OCI-LY3 (cell line): ENCODE results near the gene MROH2B.

Experiments
- H2AFZ ChIP-seq: fragments of 200-600, 300-600 bp; shearing (Covaris generic); 2 replicates; pipeline ENCODE4 v1.6.0; 2014; ENCODE audit warnings: antibody characterized with exemption, low read depth, low read length
- H3K27ac ChIP-seq: fragments of 200-600, 300-600 bp; sonication (generic); 2 replicates; pipeline ENCODE4 v1.5.1; 2014; ENCODE audit warnings: mild to moderate bottlenecking, low read length, moderate library complexity, mixed read lengths
- H3K27me3 ChIP-seq: fragments of 200-600, 300-600 bp; sonication (generic); 2 replicates; pipeline ENCODE4 v1.6.1; 2014; ENCODE audit warnings: low read depth, low read length, mixed read lengths
- H3K36me3 ChIP-seq: fragments of 200-600, 300-600 bp; sonication (generic); replicated peaks from 2 replicates; pipeline ENCODE3; 2014; ENCODE audit warnings: low read depth, low read length, mixed read lengths
- H3K4me1 ChIP-seq: fragments of 300-600, 200-600 bp; sonication (generic); 2 replicates; pipeline ENCODE4 v1.6.1; 2014; ENCODE audit warnings: low read length, mixed read lengths
- H3K4me2 ChIP-seq: fragments of 200-600, 300-600 bp; sonication (generic); 2 replicates; pipeline ENCODE4 v1.6.1; 2014; ENCODE audit warnings: low read length, mixed read lengths
- H3K4me3 ChIP-seq: fragments of 300-600, 200-600 bp; sonication (generic); 2 replicates; pipeline ENCODE4 v1.5.1; 2014; ENCODE audit warnings: antibody characterized with exemption, mild to moderate bottlenecking, low read length, moderate library complexity
- H3K79me2 ChIP-seq: fragments of 300-600, 200-600 bp; shearing (Covaris generic); 2 replicates; pipeline ENCODE4 v1.6.1; 2014; ENCODE audit warnings: mild to moderate bottlenecking, low read length, mixed read lengths
- H3K9ac ChIP-seq: fragments of 300-600, 200-600 bp; shearing (Covaris generic); 2 replicates; pipeline ENCODE4 v1.6.0; 2014; ENCODE audit warnings: mild to moderate bottlenecking, low read length, moderate library complexity
- H3K9me3 ChIP-seq: fragments of 200-600, 300-600 bp; shearing (Covaris generic); 2 replicates; pipeline ENCODE4 v1.6.1; 2014; ENCODE audit warnings: low read length, mixed read lengths; ENCODE audit not compliant: insufficient read depth
- H4K20me1 ChIP-seq: fragments of 200-600, 300-600 bp; sonication (generic); 2 replicates; pipeline ENCODE4 v1.6.1; 2016; ENCODE audit warnings: low read length, mixed read lengths; ENCODE audit not compliant: insufficient read depth
- CTCF ChIP-seq: fragments of 200-600, 300-600 bp; sonication (generic); IDR thresholded peaks from 2 replicates; pipeline ENCODE4 v1.5.1; 2014; ENCODE audit warnings: antibody characterized with exemption, low read length, low read depth
- EZH2phosphoT487 ChIP-seq: fragments of 200-600 bp; shearing (Covaris generic); IDR thresholded peaks from 2 replicates; pipeline ENCODE4 v1.6.1; 2018; ENCODE audit warnings: antibody characterized with exemption, mixed run types, low read depth

The MROH2B gene

GRCh38 chr5:41112486-41113455, 41.6 kb upstream of the MROH2B start:
- H3K27ac ChIP-seq: no peak overlapping the region
- no peak overlapping the region for H3K4me3 ChIP-seq
- TF ChIP-seq CTCF: no peak
- no peak for TF ChIP-seq EZH2phosphoT487
- H2AFZ ChIP-seq: no peak overlapping the region
- no peak overlapping the region for H3K4me2 ChIP-seq
- no peaks in the 10 kb centered on the region for H3K27me3 ChIP-seq
- H3K79me2 ChIP-seq: no peaks in the 10 kb centered on the region
- no peaks in the 10 kb centered on the region for H3K9me3 ChIP-seq
- no peaks in the 10 kb centered on the region for H3K4me1 ChIP-seq
- no peaks in the 10 kb centered on the region for H3K36me3 ChIP-seq
- no peaks in the 10 kb centered on the region for H4K20me1 ChIP-seq
- H3K9ac ChIP-seq: no peak overlapping the region

DNA sequence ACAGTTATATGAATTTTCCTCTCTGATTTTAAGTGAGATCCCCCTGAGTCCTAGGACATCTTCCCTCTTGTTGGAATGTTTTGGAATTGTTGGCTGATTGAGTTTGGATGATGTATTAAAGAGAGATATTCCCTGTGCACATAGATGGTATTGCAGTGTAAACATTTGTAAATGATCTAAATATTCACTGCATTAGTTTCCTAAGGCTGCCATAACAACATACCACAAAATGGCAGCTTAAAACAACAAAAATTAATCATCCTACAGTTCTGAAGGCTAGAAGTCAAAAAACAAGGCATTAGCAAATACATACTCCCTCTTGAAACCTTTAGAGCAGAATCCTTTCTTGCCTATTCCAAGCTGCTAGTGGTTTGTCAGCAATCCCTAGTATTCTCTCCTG, 38.0 kb upstream of the MROH2B start:
- TF ChIP-seq EZH2phosphoT487: no peak
- no peak for TF ChIP-seq CTCF
- H3K4me1 ChIP-seq: no peaks in the 10 kb centered on the region
- no peaks in the 10 kb centered on the region for H3K36me3 ChIP-seq
- H3K9me3 ChIP-seq: no peaks in the 10 kb centered on the region
- H3K4me3 ChIP-seq: no peak overlapping the region
- H3K27ac ChIP-seq: no peak overlapping the region
- no peak overlapping the region for H3K9ac ChIP-seq
- H2AFZ ChIP-seq: no peak overlapping the region
- no peaks in the 10 kb centered on the region for H4K20me1 ChIP-seq
- H3K4me2 ChIP-seq: no peak overlapping the region
- no peaks in the 10 kb centered on the region for H3K79me2 ChIP-seq
- H3K27me3 ChIP-seq: no peaks in the 10 kb centered on the region

DNA sequence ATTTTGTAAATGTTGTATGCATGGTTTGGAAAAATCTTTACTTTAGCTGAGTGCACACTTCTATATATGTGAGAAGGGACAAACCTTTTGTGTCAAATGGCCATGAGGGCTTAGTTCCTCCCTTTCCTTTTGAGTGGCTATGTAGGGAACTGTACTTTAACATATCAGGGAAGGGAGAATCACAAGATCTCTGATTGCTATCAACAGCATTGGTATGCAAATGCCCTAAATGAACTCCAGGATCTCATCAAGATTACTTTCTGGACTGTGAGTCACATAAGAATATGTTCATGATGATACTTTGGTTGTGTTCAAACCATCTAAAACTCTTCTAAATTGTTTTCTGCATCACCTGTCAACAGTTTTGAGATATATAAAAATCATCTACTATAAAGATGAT, 31.2 kb upstream of the MROH2B start:
- Histone ChIP-seq H3K36me3 (no peaks in the 10 kb centered on the region), H3K9me3 (no peaks in the 10 kb centered on the region), H3K4me3 (no peak overlapping the region), H3K4me1 (no peaks in the 10 kb centered on the region), H3K27me3 (no peaks in the 10 kb centered on the region), H3K79me2 (no peaks in the 10 kb centered on the region), H2AFZ (no peak overlapping the region), H3K27ac (no peak overlapping the region), H4K20me1 (no peaks in the 10 kb centered on the region), H3K9ac (no peak overlapping the region), H3K4me2 (no peak overlapping the region)
- TF ChIP-seq EZH2phosphoT487: no peak

- no peak overlapping the region for H3K27ac ChIP-seq
- no peaks in the 10 kb centered on the region for H3K79me2 ChIP-seq
- H3K4me2 ChIP-seq: no peak overlapping the region
- TF ChIP-seq CTCF (no peak), EZH2phosphoT487 (no peak)
- H3K9ac ChIP-seq: no peak overlapping the region
- no peaks in the 10 kb centered on the region for H3K27me3 ChIP-seq
- H4K20me1 ChIP-seq: no peaks in the 10 kb centered on the region
- H3K4me1 ChIP-seq: no peaks in the 10 kb centered on the region
- no peak overlapping the region for H2AFZ ChIP-seq
- no peaks in the 10 kb centered on the region for H3K36me3 ChIP-seq
- H3K9me3 ChIP-seq: no peaks in the 10 kb centered on the region
- no peak overlapping the region for H3K4me3 ChIP-seq
Observed at GRCh38 chr5:41097642-41098041, 26.5 kb upstream of the MROH2B start.
